Measurements from ENCODE around the gene IQGAP2. TPM values are rescaled to one million over a fixed set of nuclear protein-coding genes. Genes with fewer than 3 reads are reported as not detected.

Gene IQGAP2
- total RNA-seq, 2 experiments from 2014 or later: 37.7 to 39.1 TPM

- Mint-ChIP-seq H3K27ac (no peak overlapping the region), H3K27me3 (no peaks in the 10 kb centered on the region), H3K4me3 (no peak overlapping the region), H3K9me3 (no peaks in the 10 kb centered on the region), H3K36me3 (ENCODE audit: low read depth) (peaks cover 13% of the 10 kb centered on the region), H3K4me1 (ENCODE audit: low read depth) (peaks cover 29% of the 10 kb centered on the region)
- intact Hi-C loops (cut with micrococcal nuclease): no loop called here
- ATAC-seq (peak; percentile 79), DNase-seq (no peak)
- ChIA-PET CTCF (interaction anchor here (4.3 kb wide), 1 partner anchor 12 kb away, joined by 24 read pairs; the partner anchor contains the start of gene IQGAP2), POLR2A (interaction anchor here (0.7 to 1.2 kb wide), 2 partner anchors 61 to 127 kb away, joined by 3 read pairs; no protein-coding TSS in a partner anchor)
- no peak for TF ChIP-seq CTCF (IDR thresholded peaks at IDR 0.05)
Measured at GRCh38 chr5:76415855-76416254, 12.8 kb downstream of the IQGAP2 start.

GRCh38 chr5:76419597-76420298 is 16.7 kb downstream of the IQGAP2 start:
- DNase-seq (no peak), ATAC-seq (no peak)
- Mint-ChIP-seq H3K36me3 (ENCODE audit: low read depth) (peaks cover 7% of the 10 kb centered on the region), H3K27ac (no peak overlapping the region), H3K9me3 (no peaks in the 10 kb centered on the region), H3K4me3 (no peak overlapping the region), H3K27me3 (no peaks in the 10 kb centered on the region), H3K4me1 (ENCODE audit: low read depth) (peaks cover 31% of the 10 kb centered on the region)
- no peak for TF ChIP-seq CTCF (IDR thresholded peaks at IDR 0.05)
- intact Hi-C loops (cut with micrococcal nuclease): no loop called here
- POLR2A ChIA-PET: no interaction called here
- CTCF ChIA-PET: interaction anchor here (1.1 kb wide), 1 partner anchor 67 kb away, joined by 3 read pairs; no protein-coding TSS in a partner anchor

- CTCF ChIA-PET: interaction anchor here (0.7 kb wide), 1 partner anchor 19 kb away, joined by 3 read pairs; the partner anchor contains the start of gene IQGAP2
- intact Hi-C loops (cut with micrococcal nuclease): no loop called here
Measured at GRCh38 chr5:76422227-76422626, 19.1 kb downstream of the IQGAP2 start.

GRCh38 chr5:76422742-76423141 is 19.7 kb downstream of the IQGAP2 start:
- no peaks in the 10 kb centered on the region for H3K9me3 Mint-ChIP-seq
- TF ChIP-seq CTCF (IDR thresholded peaks at IDR 0.05): no peak
- H3K4me3 Mint-ChIP-seq: no peak overlapping the region
- ATAC-seq (no peak), DNase-seq (no peak)
- H3K27me3 Mint-ChIP-seq: no peaks in the 10 kb centered on the region
- H3K4me1 Mint-ChIP-seq (ENCODE audit: low read depth): peaks cover 40% of the 10 kb centered on the region
- H3K36me3 Mint-ChIP-seq (ENCODE audit: low read depth): peaks cover 10% of the 10 kb centered on the region
- H3K27ac Mint-ChIP-seq: no peak overlapping the region
- intact Hi-C loops (cut with micrococcal nuclease): no loop called here
- ChIA-PET CTCF (interaction anchor here (0.7 to 1.5 kb wide), 2 partner anchors 9 to 19 kb away, joined by 3 read pairs; partner anchors contain the start of gene IQGAP2), POLR2A (interaction anchor here (0.6 kb wide), 1 partner anchor 19 kb away, joined by 3 read pairs; no protein-coding TSS in a partner anchor)

More at GRCh38 chr5:76422227-76422626, 19.1 kb downstream of the IQGAP2 start:
- no peaks in the 10 kb centered on the region for H3K9me3 Mint-ChIP-seq
- no peak overlapping the region for H3K27ac Mint-ChIP-seq
- no peak for DNase-seq
- peaks cover 38% of the 10 kb centered on the region for H3K4me1 Mint-ChIP-seq (ENCODE audit: low read depth)
- TF ChIP-seq CTCF (IDR thresholded peaks at IDR 0.05): no peak
- ATAC-seq: no peak
- H3K36me3 Mint-ChIP-seq (ENCODE audit: low read depth): peaks cover 7% of the 10 kb centered on the region
- POLR2A ChIA-PET: interaction anchor here (0.6 kb wide), 1 partner anchor 19 kb away, joined by 3 read pairs; no protein-coding TSS in a partner anchor
- no peaks in the 10 kb centered on the region for H3K27me3 Mint-ChIP-seq
- no peak overlapping the region for H3K4me3 Mint-ChIP-seq

- TF ChIP-seq CTCF (IDR thresholded peaks at IDR 0.05): no peak
- H3K27ac Mint-ChIP-seq: peak overlapping the region; percentile 19
- POLR2A ChIA-PET: interaction anchor here (0.8 kb wide), 1 partner anchor 13 kb away, joined by 4 read pairs; no protein-coding TSS in a partner anchor
- H3K4me3 Mint-ChIP-seq: no peak overlapping the region
- peaks cover 9% of the 10 kb centered on the region for H3K36me3 Mint-ChIP-seq (ENCODE audit: low read depth)
- H3K27me3 Mint-ChIP-seq: no peaks in the 10 kb centered on the region
- H3K9me3 Mint-ChIP-seq: peaks cover 1% of the 10 kb centered on the region
- CTCF ChIA-PET: interaction anchor here (0.8 kb wide), 1 partner anchor 9 kb away, joined by 3 read pairs; no protein-coding TSS in a partner anchor
- intact Hi-C loops (cut with micrococcal nuclease): no loop called here
- ATAC-seq (no peak), DNase-seq (no peak)
- H3K4me1 Mint-ChIP-seq (ENCODE audit: low read depth): peaks cover 36% of the 10 kb centered on the region
Measured at GRCh38 chr5:76425146-76425545, 22.1 kb downstream of the IQGAP2 start.
